Tibial nerve (tissue), 4 donors: ENCODE data around the gene MEOX1.

Source experiments
- EP300 ChIP-seq, 2 donors: sonication (generic); formaldehyde crosslinking; IDR thresholded peaks; one replicate each; pipeline ENCODE4 v1.6.1; 2017; ENCODE audit warnings: antibody characterized with exemption in 2 of 2, mild to moderate bottlenecking in 1 of 2
- POLR2A ChIP-seq, 2 donors: fragments of 450-650 bp; IDR thresholded peaks; one replicate each; pipeline ENCODE4 v1.6.1; 2017; ENCODE audit warnings: antibody characterized with exemption in 2 of 2, mild to moderate bottlenecking in 2 of 2, moderate library complexity in 2 of 2
- TF ChIP-seq, protein P1 (sequence below), 5 experiments: fragments of 200-600 bp in 3 of 5; fragments of 450-650 bp in 2 of 5; sonication (generic) in 3 of 5; IDR thresholded peaks; one replicate each; pipeline ENCODE4 v1.5.1; 2016 to 2019; ENCODE audit warnings: antibody characterized with exemption in 5 of 5, mild to moderate bottlenecking in 3 of 5, moderate library complexity in 2 of 5

- TF ChIP-seq POLR2A (IDR thresholded peaks at IDR 0.05) (no peak), EP300 (IDR thresholded peaks at IDR 0.05) (no peak)
- TF ChIP-seq, protein P1, sequence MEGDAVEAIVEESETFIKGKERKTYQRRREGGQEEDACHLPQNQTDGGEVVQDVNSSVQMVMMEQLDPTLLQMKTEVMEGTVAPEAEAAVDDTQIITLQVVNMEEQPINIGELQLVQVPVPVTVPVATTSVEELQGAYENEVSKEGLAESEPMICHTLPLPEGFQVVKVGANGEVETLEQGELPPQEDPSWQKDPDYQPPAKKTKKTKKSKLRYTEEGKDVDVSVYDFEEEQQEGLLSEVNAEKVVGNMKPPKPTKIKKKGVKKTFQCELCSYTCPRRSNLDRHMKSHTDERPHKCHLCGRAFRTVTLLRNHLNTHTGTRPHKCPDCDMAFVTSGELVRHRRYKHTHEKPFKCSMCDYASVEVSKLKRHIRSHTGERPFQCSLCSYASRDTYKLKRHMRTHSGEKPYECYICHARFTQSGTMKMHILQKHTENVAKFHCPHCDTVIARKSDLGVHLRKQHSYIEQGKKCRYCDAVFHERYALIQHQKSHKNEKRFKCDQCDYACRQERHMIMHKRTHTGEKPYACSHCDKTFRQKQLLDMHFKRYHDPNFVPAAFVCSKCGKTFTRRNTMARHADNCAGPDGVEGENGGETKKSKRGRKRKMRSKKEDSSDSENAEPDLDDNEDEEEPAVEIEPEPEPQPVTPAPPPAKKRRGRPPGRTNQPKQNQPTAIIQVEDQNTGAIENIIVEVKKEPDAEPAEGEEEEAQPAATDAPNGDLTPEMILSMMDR (IDR thresholded peaks at IDR 0.05), result no peak
Observed at GRCh38 chr17:43671031-43671692, 9.4 kb upstream of the MEOX1 start.
